ENCODE results near the gene CEBPE. TPM values are rescaled to one million over a fixed set of nuclear protein-coding genes. Genes with fewer than 3 reads are reported as not detected.

The CEBPE gene
- total RNA-seq, 1 experiment from 2014 or later = not detected

DNA sequence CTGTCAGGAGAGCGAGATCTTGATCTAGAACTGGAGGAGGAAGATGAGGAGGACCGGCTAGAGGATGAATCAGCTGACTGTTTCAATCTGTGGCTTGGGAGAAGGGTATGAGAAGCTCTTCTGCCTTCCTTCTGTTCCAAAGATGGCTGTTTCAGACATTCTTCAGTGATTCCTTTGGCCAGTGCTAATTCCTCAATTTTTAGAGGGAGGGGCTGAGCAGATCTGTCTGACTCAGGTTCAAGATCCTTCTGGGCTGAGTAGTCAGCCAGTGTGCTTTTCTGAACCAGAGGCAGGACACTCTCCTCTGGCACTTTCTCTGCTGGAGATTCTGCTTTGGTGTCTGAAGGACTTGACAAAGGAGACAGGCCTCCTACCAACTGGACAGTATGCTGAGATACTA, 39.3 kb downstream of the CEBPE start:
- CTCF ChIA-PET = interaction anchor here (3.5 to 3.6 kb wide), 2 partner anchors 8 to 11 kb away, joined by 12 to 51 read pairs; no protein-coding TSS in a partner anchor
- H3K36me3 ChIP-seq (ENCODE audit: control insufficient read depth in 1 of 2, insufficient read depth in 2 of 2, low read length in 2 of 2) = peaks cover 63 to 69% of the 10 kb centered on the region in 2 experiments
- DNase-seq (ENCODE audit: low read depth, low spot score) = no peak
- POLR2A ChIA-PET = no interaction called here
- no peaks in the 10 kb centered on the region for H4K20me1 ChIP-seq (ENCODE audit: insufficient read depth)
- 0 out of 2 replicates have a peak overlapping the region, but pooled peaks have one; percentile 5 for H3K27ac ChIP-seq (ENCODE audit: low read depth, low read length)
- H3K9me2 ChIP-seq (ENCODE audit: insufficient read depth) = no peaks in the 10 kb centered on the region
- H3K4me2 ChIP-seq (ENCODE audit: low read length) = peak overlapping the region; percentile 45
- RAD21 ChIA-PET (ENCODE audit: low non-redundant PET in 1 of 2, low total read pairs in 2 of 2, uncharacterized antibody in 2 of 2, unreplicated experiment in 2 of 2) = no interaction called here
- no peaks in the 10 kb centered on the region for H3K27me3 ChIP-seq (ENCODE audit: insufficient read depth, low read length)
- intact Hi-C loops (cut with micrococcal nuclease) = no loop called here
- H3K9me3 ChIP-seq (ENCODE audit: control insufficient read depth in 1 of 2, insufficient read depth in 1 of 2, low read depth in 1 of 2, low read length in 2 of 2) = no peaks in the 10 kb centered on the region
- H3K79me2 ChIP-seq (ENCODE audit: insufficient read depth, low read length) = peaks cover 24% of the 10 kb centered on the region
- no peak overlapping the region for H3K4me3 ChIP-seq (replicated peaks in 1 of 2; ENCODE audit: low read depth in 1 of 2, low read length in 2 of 2)
- ATAC-seq = no peak
- peaks cover 13 to 42% of the 10 kb centered on the region in 2 experiments for H3K4me1 ChIP-seq (ENCODE audit: control insufficient read depth in 1 of 2, insufficient read depth in 2 of 2, low read length in 2 of 2)
- H2AFZ ChIP-seq (ENCODE audit: low read depth, low read length, poor library complexity, severe bottlenecking) = no peak overlapping the region
- H3K9ac ChIP-seq (ENCODE audit: low read length) = no peak overlapping the region
- no TSS peak for BruUV-seq (replicated peaks)
- TF ChIP-seq YY1 (IDR thresholded peaks at IDR 0.05; ENCODE audit: extremely low read depth, insufficient replicate concordance, low read depth, low read length) = no peak
- no peak for TF ChIP-seq ELF1 (IDR thresholded peaks at IDR 0.05; ENCODE audit: borderline replicate concordance, low read depth)
- TF ChIP-seq ZFX (IDR thresholded peaks at IDR 0.05) = no peak
- no peak for TF ChIP-seq EZH2 (IDR thresholded peaks at IDR 0.05)
- no peak for TF ChIP-seq ZNF274 (IDR thresholded peaks at IDR 0.05; ENCODE audit: low read depth, low read length)
- TF ChIP-seq CEBPB (IDR thresholded peaks at IDR 0.05; ENCODE audit: low read depth) = no peak
- TF ChIP-seq, protein P1, sequence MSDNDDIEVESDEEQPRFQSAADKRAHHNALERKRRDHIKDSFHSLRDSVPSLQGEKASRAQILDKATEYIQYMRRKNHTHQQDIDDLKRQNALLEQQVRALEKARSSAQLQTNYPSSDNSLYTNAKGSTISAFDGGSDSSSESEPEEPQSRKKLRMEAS (IDR thresholded peaks at IDR 0.05) = no peak
- TF ChIP-seq, protein P2, sequence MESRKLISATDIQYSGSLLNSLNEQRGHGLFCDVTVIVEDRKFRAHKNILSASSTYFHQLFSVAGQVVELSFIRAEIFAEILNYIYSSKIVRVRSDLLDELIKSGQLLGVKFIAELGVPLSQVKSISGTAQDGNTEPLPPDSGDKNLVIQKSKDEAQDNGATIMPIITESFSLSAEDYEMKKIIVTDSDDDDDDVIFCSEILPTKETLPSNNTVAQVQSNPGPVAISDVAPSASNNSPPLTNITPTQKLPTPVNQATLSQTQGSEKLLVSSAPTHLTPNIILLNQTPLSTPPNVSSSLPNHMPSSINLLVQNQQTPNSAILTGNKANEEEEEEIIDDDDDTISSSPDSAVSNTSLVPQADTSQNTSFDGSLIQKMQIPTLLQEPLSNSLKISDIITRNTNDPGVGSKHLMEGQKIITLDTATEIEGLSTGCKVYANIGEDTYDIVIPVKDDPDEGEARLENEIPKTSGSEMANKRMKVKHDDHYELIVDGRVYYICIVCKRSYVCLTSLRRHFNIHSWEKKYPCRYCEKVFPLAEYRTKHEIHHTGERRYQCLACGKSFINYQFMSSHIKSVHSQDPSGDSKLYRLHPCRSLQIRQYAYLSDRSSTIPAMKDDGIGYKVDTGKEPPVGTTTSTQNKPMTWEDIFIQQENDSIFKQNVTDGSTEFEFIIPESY (IDR thresholded peaks at IDR 0.05; ENCODE audit: extremely low read depth, insufficient replicate concordance, low read length) = no peak
- TF ChIP-seq, protein P3, sequence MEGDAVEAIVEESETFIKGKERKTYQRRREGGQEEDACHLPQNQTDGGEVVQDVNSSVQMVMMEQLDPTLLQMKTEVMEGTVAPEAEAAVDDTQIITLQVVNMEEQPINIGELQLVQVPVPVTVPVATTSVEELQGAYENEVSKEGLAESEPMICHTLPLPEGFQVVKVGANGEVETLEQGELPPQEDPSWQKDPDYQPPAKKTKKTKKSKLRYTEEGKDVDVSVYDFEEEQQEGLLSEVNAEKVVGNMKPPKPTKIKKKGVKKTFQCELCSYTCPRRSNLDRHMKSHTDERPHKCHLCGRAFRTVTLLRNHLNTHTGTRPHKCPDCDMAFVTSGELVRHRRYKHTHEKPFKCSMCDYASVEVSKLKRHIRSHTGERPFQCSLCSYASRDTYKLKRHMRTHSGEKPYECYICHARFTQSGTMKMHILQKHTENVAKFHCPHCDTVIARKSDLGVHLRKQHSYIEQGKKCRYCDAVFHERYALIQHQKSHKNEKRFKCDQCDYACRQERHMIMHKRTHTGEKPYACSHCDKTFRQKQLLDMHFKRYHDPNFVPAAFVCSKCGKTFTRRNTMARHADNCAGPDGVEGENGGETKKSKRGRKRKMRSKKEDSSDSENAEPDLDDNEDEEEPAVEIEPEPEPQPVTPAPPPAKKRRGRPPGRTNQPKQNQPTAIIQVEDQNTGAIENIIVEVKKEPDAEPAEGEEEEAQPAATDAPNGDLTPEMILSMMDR (IDR thresholded peaks at IDR 0.05 in 2 of 3, conservative IDR thresholded peaks at IDR 0.05 in 1 of 3; ENCODE audit: borderline replicate concordance in 1 of 3, insufficient read depth in 1 of 3, low read depth in 2 of 3, low read length in 2 of 3) = no peak
- TF ChIP-seq, protein P4, sequence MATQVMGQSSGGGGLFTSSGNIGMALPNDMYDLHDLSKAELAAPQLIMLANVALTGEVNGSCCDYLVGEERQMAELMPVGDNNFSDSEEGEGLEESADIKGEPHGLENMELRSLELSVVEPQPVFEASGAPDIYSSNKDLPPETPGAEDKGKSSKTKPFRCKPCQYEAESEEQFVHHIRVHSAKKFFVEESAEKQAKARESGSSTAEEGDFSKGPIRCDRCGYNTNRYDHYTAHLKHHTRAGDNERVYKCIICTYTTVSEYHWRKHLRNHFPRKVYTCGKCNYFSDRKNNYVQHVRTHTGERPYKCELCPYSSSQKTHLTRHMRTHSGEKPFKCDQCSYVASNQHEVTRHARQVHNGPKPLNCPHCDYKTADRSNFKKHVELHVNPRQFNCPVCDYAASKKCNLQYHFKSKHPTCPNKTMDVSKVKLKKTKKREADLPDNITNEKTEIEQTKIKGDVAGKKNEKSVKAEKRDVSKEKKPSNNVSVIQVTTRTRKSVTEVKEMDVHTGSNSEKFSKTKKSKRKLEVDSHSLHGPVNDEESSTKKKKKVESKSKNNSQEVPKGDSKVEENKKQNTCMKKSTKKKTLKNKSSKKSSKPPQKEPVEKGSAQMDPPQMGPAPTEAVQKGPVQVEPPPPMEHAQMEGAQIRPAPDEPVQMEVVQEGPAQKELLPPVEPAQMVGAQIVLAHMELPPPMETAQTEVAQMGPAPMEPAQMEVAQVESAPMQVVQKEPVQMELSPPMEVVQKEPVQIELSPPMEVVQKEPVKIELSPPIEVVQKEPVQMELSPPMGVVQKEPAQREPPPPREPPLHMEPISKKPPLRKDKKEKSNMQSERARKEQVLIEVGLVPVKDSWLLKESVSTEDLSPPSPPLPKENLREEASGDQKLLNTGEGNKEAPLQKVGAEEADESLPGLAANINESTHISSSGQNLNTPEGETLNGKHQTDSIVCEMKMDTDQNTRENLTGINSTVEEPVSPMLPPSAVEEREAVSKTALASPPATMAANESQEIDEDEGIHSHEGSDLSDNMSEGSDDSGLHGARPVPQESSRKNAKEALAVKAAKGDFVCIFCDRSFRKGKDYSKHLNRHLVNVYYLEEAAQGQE (IDR thresholded peaks at IDR 0.05; ENCODE audit: low read depth) = no peak
